Measurements from ENCODE around the gene SPSB4. TPM values are rescaled to one million over a fixed set of nuclear protein-coding genes. Genes with fewer than 3 reads are reported as not detected.

The SPSB4 gene
- total RNA-seq, 1 donor from 2014 or later = 2.2 TPM

- H3K4me1 ChIP-seq (ENCODE audit: insufficient read depth, low read length) = peaks cover 12% of the 10 kb centered on the region
- no peak overlapping the region for H2AFZ ChIP-seq (ENCODE audit: low read depth, low read length)
- no peak for TF ChIP-seq CTCF (IDR thresholded peaks at IDR 0.05; ENCODE audit: insufficient read depth, low read depth, low read length)
- no peak for TF ChIP-seq EZH2 (IDR thresholded peaks at IDR 0.05; ENCODE audit: insufficient read depth, low read length)
- H3K9me3 ChIP-seq (ENCODE audit: insufficient read depth, low read depth, low read length) = no peaks in the 10 kb centered on the region
- Mint-ChIP-seq H3K27ac (ENCODE audit: unreplicated experiment) (no peak overlapping the region), H3K27me3 (ENCODE audit: low read depth, unreplicated experiment) (peaks cover 46% of the 10 kb centered on the region), H3K4me1 (ENCODE audit: low read depth, unreplicated experiment) (peaks cover 15% of the 10 kb centered on the region), H3K4me3 (ENCODE audit: unreplicated experiment) (no peak overlapping the region), H3K9me3 (ENCODE audit: unreplicated experiment) (peaks cover 3% of the 10 kb centered on the region), H3K36me3 (ENCODE audit: low read depth, unreplicated experiment) (peaks cover 9% of the 10 kb centered on the region)
- H3K36me3 ChIP-seq (ENCODE audit: insufficient read depth, low read length) = no peaks in the 10 kb centered on the region
- FAIRE-seq = no peak
- H3K27me3 ChIP-seq (ENCODE audit: insufficient read depth, low read length) = peaks cover 17% of the 10 kb centered on the region
- no peaks in the 10 kb centered on the region for H4K20me1 ChIP-seq (ENCODE audit: insufficient read depth, low read length)
- no peak overlapping the region for H3K4me3 ChIP-seq (ENCODE audit: insufficient read depth, low read depth, low read length)
- H3K4me2 ChIP-seq (ENCODE audit: low read length) = no peak overlapping the region
- no peaks in the 10 kb centered on the region for H3K79me2 ChIP-seq (ENCODE audit: insufficient read depth, low read length)
- DNase-seq (ENCODE audit: low read depth) = no peak
- no peak overlapping the region for H3K9ac ChIP-seq (ENCODE audit: low read length)
- no peak overlapping the region for H3K27ac ChIP-seq (ENCODE audit: low read depth, low read length)
These were observed 4.6 kb downstream of the SPSB4 start for GRCh38 chr3:141055536-141056445.

GRCh38 chr3:141056751-141057171, 5.6 kb downstream of the SPSB4 start:
- Mint-ChIP-seq H3K27ac (ENCODE audit: unreplicated experiment) (no peak overlapping the region), H3K27me3 (ENCODE audit: low read depth, unreplicated experiment) (peaks cover 46% of the 10 kb centered on the region), H3K4me3 (ENCODE audit: unreplicated experiment) (no peak overlapping the region), H3K36me3 (ENCODE audit: low read depth, unreplicated experiment) (peaks cover 9% of the 10 kb centered on the region), H3K4me1 (ENCODE audit: low read depth, unreplicated experiment) (peaks cover 15% of the 10 kb centered on the region), H3K9me3 (ENCODE audit: unreplicated experiment) (peaks cover 3% of the 10 kb centered on the region)
- DNase-seq (ENCODE audit: low read depth) (no peak), FAIRE-seq (no peak)
- Histone ChIP-seq H2AFZ (ENCODE audit: low read depth, low read length) (no peak overlapping the region), H3K4me1 (ENCODE audit: insufficient read depth, low read length) (peaks cover 12% of the 10 kb centered on the region), H3K79me2 (ENCODE audit: insufficient read depth, low read length) (no peaks in the 10 kb centered on the region), H3K4me3 (ENCODE audit: insufficient read depth, low read depth, low read length) (no peak overlapping the region), H3K27me3 (ENCODE audit: insufficient read depth, low read length) (peaks cover 17% of the 10 kb centered on the region), H3K9me3 (ENCODE audit: insufficient read depth, low read depth, low read length) (no peaks in the 10 kb centered on the region), H3K4me2 (ENCODE audit: low read length) (no peak overlapping the region), H4K20me1 (ENCODE audit: insufficient read depth, low read length) (no peaks in the 10 kb centered on the region), H3K36me3 (ENCODE audit: insufficient read depth, low read length) (no peaks in the 10 kb centered on the region), H3K9ac (ENCODE audit: low read length) (no peak overlapping the region), H3K27ac (ENCODE audit: low read depth, low read length) (no peak overlapping the region)
- no peak for TF ChIP-seq CTCF (IDR thresholded peaks at IDR 0.05; ENCODE audit: insufficient read depth, low read depth, low read length)
- TF ChIP-seq EZH2 (IDR thresholded peaks at IDR 0.05; ENCODE audit: insufficient read depth, low read length) = no peak

GRCh38 chr3:141057436-141057835, 6.3 kb downstream of the SPSB4 start:
- Histone ChIP-seq H3K36me3 (ENCODE audit: insufficient read depth, low read length) (no peaks in the 10 kb centered on the region), H4K20me1 (ENCODE audit: insufficient read depth, low read length) (no peaks in the 10 kb centered on the region), H3K27ac (ENCODE audit: low read depth, low read length) (no peak overlapping the region), H3K27me3 (ENCODE audit: insufficient read depth, low read length) (peaks cover 12% of the 10 kb centered on the region), H3K4me3 (ENCODE audit: insufficient read depth, low read depth, low read length) (no peak overlapping the region), H3K79me2 (ENCODE audit: insufficient read depth, low read length) (no peaks in the 10 kb centered on the region), H3K4me2 (ENCODE audit: low read length) (no peak overlapping the region), H3K4me1 (ENCODE audit: insufficient read depth, low read length) (peaks cover 5% of the 10 kb centered on the region), H3K9me3 (ENCODE audit: insufficient read depth, low read depth, low read length) (no peaks in the 10 kb centered on the region), H2AFZ (ENCODE audit: low read depth, low read length) (no peak overlapping the region), H3K9ac (ENCODE audit: low read length) (no peak overlapping the region)
- H3K27ac Mint-ChIP-seq (ENCODE audit: unreplicated experiment) = no peak overlapping the region
- FAIRE-seq (no peak), DNase-seq (ENCODE audit: low read depth) (no peak)
- no peak overlapping the region for H3K4me3 Mint-ChIP-seq (ENCODE audit: unreplicated experiment)
- H3K36me3 Mint-ChIP-seq (ENCODE audit: low read depth, unreplicated experiment) = peaks cover 9% of the 10 kb centered on the region
- peaks cover 3% of the 10 kb centered on the region for H3K9me3 Mint-ChIP-seq (ENCODE audit: unreplicated experiment)
- H3K4me1 Mint-ChIP-seq (ENCODE audit: low read depth, unreplicated experiment) = peaks cover 10% of the 10 kb centered on the region
- peaks cover 42% of the 10 kb centered on the region for H3K27me3 Mint-ChIP-seq (ENCODE audit: low read depth, unreplicated experiment)
- TF ChIP-seq EZH2 (IDR thresholded peaks at IDR 0.05; ENCODE audit: insufficient read depth, low read length) (no peak), CTCF (IDR thresholded peaks at IDR 0.05; ENCODE audit: insufficient read depth, low read depth, low read length) (no peak)
